Stimulated activated effector memory CD8-positive, alpha-beta T cell treated with anti-CD3 and anti-CD28 coated beads, Interleukin-12 subunit alpha, Interleukin-12 subunit beta, amount 100 ng/mL, for 72 hours (primary cell): ENCODE results near the gene CR2.

Source experiments
- ATAC-seq: fragments of 150-1000 bp; cut with Tn5 transposase; 2 replicates; pipeline ENCODE4 v1.10.0; 2021
- DNase-seq, 2 donors: peaks; one replicate each; pipeline ENCODE4 v3.0.0; 2021 to 2022; ENCODE audit warnings: low spot score in 2 of 2
- H3K27ac Mint-ChIP-seq: one replicate; pipeline ENCODE4 v1.8.0; 2022; ENCODE audit warnings: mild to moderate bottlenecking, mixed read lengths
- H3K36me3 Mint-ChIP-seq: one replicate; pipeline ENCODE4 v1.8.0; 2022; ENCODE audit warnings: mild to moderate bottlenecking, mixed read lengths
- H3K4me1 Mint-ChIP-seq: one replicate; pipeline ENCODE4 v1.8.0; 2022; ENCODE audit warnings: mixed read lengths
- H3K4me3 Mint-ChIP-seq: one replicate; pipeline ENCODE4 v1.8.0; 2022; ENCODE audit warnings: mild to moderate bottlenecking, mixed read lengths
- H3K9me3 Mint-ChIP-seq: one replicate; pipeline ENCODE4 v1.8.0; 2022; ENCODE audit warnings: mixed read lengths

The CR2 gene

GRCh38 chr1:207454046-207454964 is at the start of gene CR2:
TSS of gene CR2 (plus strand) at chr1:207454328. CDS start at chr1:207454419, 91 bp downstream.
- DNase-seq (peak; percentile 9 to 51), ATAC-seq (peak; percentile 85)
- no peak within 1 kb of the TSS for H3K27ac Mint-ChIP-seq
- peaks cover 8% of the 10 kb centered on the region for H3K4me1 Mint-ChIP-seq
- peak within 1 kb of the TSS; percentile 21 for H3K4me3 Mint-ChIP-seq
- no peaks in the 10 kb centered on the region for H3K9me3 Mint-ChIP-seq
- H3K36me3 Mint-ChIP-seq = no peaks in the 10 kb centered on the region

GRCh38 chr1:207404849-207405525 is 49.1 kb upstream of the CR2 start:
- peaks cover 15% of the 10 kb centered on the region for H3K4me1 Mint-ChIP-seq
- no peaks in the 10 kb centered on the region for H3K36me3 Mint-ChIP-seq
- DNase-seq (no peak), ATAC-seq (peak; percentile 92)
- no peaks in the 10 kb centered on the region for H3K9me3 Mint-ChIP-seq
- no peak overlapping the region for H3K4me3 Mint-ChIP-seq
- H3K27ac Mint-ChIP-seq = no peak overlapping the region

- DNase-seq (no peak), ATAC-seq (no peak)
- Mint-ChIP-seq H3K27ac (no peak overlapping the region), H3K36me3 (no peaks in the 10 kb centered on the region), H3K4me3 (no peak overlapping the region), H3K4me1 (peaks cover 15% of the 10 kb centered on the region), H3K9me3 (no peaks in the 10 kb centered on the region)
These were observed 48.3 kb upstream of the CR2 start for GRCh38 chr1:207405814-207406213.

GRCh38 chr1:207407655-207408260 is 46.4 kb upstream of the CR2 start:
- ATAC-seq = peak; percentile 70
- Mint-ChIP-seq H3K27ac (no peak overlapping the region), H3K36me3 (no peaks in the 10 kb centered on the region), H3K4me3 (no peak overlapping the region), H3K4me1 (peaks cover 24% of the 10 kb centered on the region), H3K9me3 (no peaks in the 10 kb centered on the region)
- no peak for DNase-seq

DNA sequence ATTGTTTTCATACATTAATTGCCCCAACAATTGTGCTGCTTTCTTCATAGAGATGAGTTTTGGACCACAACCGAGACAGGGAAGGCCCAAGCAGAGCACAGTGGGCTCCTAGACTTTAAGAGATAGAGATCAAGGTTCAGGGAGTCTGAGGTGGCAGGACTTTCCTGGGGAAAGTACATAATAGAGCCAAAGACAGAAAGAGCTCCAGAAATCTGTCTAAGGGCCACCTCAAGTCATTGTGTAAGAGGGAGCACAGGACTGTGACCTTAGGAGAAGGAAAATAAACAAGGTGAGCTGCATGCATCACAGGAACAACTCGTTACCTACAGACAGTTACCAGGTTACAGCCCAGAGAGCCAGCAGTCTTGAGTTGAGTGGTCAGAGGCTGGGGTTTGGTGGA is 41.3 kb upstream of the CR2 start:
- ATAC-seq (peak; percentile 30), DNase-seq (no peak)
- Mint-ChIP-seq H3K27ac (no peak overlapping the region), H3K4me1 (peaks cover 27% of the 10 kb centered on the region), H3K4me3 (no peak overlapping the region), H3K36me3 (no peaks in the 10 kb centered on the region), H3K9me3 (no peaks in the 10 kb centered on the region)

- Mint-ChIP-seq H3K36me3 (no peaks in the 10 kb centered on the region), H3K4me1 (peaks cover 17% of the 10 kb centered on the region), H3K27ac (no peak overlapping the region), H3K9me3 (no peaks in the 10 kb centered on the region), H3K4me3 (no peak overlapping the region)
- ATAC-seq = peak; percentile 88
- no peak for DNase-seq
These were observed 39.5 kb upstream of the CR2 start for GRCh38 chr1:207414606-207415108.

GRCh38 chr1:207417076-207417475 is 37.1 kb upstream of the CR2 start:
- H3K4me1 Mint-ChIP-seq = peaks cover 13% of the 10 kb centered on the region
- no peaks in the 10 kb centered on the region for H3K36me3 Mint-ChIP-seq
- no peak overlapping the region for H3K27ac Mint-ChIP-seq
- no peak overlapping the region for H3K4me3 Mint-ChIP-seq
- no peak for DNase-seq
- ATAC-seq = no peak
- H3K9me3 Mint-ChIP-seq = peaks cover 4% of the 10 kb centered on the region

GRCh38 chr1:207418351-207418750 is 35.8 kb upstream of the CR2 start:
- DNase-seq = no peak
- Mint-ChIP-seq H3K27ac (no peak overlapping the region), H3K9me3 (peaks cover 4% of the 10 kb centered on the region), H3K36me3 (no peaks in the 10 kb centered on the region), H3K4me1 (peaks cover 8% of the 10 kb centered on the region), H3K4me3 (no peak overlapping the region)
- ATAC-seq = no peak

DNA sequence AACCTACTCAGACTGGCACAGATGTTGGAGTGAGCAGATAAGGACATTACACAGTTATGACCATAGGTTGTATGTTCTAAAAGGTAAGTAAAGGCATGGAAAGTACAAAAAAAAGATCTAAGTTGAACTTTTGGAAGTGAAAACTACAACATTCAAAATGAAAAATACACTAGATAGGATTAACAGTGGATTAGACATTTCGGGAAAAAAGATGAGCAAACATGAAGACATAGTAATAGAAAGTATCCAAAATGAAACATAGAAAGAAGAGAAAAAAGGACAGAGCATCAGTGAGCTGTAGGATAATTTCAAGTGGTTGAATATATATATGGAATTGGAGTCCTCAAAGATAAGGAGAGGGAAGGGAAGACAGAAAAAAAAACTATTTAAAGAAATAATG is 34.0 kb upstream of the CR2 start:
- no peaks in the 10 kb centered on the region for H3K36me3 Mint-ChIP-seq
- peaks cover 4% of the 10 kb centered on the region for H3K9me3 Mint-ChIP-seq
- DNase-seq (no peak), ATAC-seq (no peak)
- no peak overlapping the region for H3K27ac Mint-ChIP-seq
- no peaks in the 10 kb centered on the region for H3K4me1 Mint-ChIP-seq
- H3K4me3 Mint-ChIP-seq = no peak overlapping the region

DNA sequence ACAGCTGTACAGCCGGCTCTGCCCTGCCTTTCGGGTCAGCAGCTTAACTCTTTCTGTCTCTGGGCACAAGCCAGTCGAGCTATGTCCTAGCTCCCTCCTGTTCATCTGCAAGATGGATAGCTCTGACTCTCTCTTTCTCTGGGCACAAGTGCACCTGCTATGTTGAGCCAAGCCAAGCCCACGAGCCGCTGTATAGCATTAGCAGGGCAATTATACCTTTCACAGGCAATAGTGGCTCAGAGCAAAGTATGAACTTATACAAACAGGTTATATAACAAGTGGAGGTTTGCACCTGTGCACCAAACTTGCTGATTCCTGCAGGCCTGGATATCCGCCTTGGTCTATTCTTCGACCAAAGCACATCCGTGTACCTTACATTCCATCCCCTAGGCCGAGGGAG is 33.0 kb upstream of the CR2 start:
- H3K4me3 Mint-ChIP-seq = no peak overlapping the region
- ATAC-seq (no peak), DNase-seq (no peak)
- H3K4me1 Mint-ChIP-seq = no peaks in the 10 kb centered on the region
- H3K9me3 Mint-ChIP-seq = peaks cover 4% of the 10 kb centered on the region
- no peaks in the 10 kb centered on the region for H3K36me3 Mint-ChIP-seq
- no peak overlapping the region for H3K27ac Mint-ChIP-seq

GRCh38 chr1:207423560-207424292 is 30.4 kb upstream of the CR2 start:
- no peak for DNase-seq
- H3K4me1 Mint-ChIP-seq = no peaks in the 10 kb centered on the region
- H3K9me3 Mint-ChIP-seq = peaks cover 4% of the 10 kb centered on the region
- no peaks in the 10 kb centered on the region for H3K36me3 Mint-ChIP-seq
- H3K4me3 Mint-ChIP-seq = no peak overlapping the region
- no peak overlapping the region for H3K27ac Mint-ChIP-seq
- no peak for ATAC-seq

DNA sequence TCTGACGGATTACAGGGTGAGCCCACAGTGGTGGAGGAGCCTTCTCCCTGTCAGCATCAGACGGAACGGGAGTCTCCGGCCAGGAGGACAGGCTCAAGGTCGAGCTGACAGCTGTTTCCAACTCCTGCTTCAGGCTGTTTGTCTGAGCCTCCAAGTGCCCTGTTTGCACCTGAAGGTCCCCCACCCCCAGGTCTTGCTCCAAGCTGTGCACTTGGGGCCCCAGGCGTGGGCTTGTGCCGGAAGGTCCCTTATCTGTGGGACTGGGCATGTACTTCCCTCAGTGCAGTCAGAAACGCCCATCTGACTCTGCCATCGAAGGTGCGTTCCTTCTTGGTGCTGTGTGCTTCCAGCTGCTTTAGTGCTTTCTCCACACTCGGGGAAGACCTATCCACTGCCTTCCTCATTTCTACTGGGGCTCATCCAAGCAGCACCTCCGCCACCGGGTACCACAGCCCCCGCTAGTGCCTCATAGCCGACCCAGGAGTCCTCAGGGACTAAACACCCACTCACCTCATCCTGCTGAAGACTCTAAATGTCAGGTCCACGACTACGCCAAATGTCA is 29.5 kb upstream of the CR2 start:
- peaks cover 4% of the 10 kb centered on the region for H3K9me3 Mint-ChIP-seq
- H3K4me1 Mint-ChIP-seq = no peaks in the 10 kb centered on the region

DNA sequence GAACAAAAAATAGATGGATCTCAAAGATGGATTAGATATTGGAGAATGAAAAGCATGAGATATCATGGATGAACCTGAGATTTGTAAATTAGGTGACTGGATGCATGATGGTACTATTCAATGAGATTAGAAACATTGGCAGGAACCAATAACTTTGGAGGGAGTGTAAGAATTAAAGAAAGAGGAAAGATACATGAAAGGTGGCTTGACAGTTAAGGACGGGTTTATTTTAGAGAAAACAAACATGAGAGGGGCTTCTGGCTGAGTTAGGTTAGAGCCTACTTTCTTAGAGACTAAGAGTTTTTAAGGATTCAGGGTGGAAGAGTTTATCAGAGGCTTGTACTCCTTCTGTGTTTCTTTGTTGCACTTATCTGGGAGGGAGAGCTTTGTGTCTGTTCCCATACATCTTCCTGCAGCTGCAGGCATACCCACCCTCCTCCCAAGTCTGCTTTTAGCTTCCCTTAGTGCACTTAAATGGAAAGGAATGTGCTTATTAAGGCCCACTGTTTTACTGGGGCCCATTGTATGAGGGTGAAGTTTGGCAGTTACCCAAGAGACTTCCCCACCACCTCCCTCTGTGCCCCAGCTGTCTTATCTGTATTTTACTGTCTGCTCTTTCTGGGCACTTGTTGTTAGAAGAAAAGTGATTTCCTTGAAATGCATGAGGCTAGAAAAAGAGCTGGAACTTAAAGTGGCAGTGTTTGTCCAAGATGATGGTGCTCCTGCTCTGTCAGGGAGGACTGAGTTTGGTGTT is 26.1 kb upstream of the CR2 start:
- Mint-ChIP-seq H3K36me3 (no peaks in the 10 kb centered on the region), H3K27ac (no peak overlapping the region), H3K9me3 (no peaks in the 10 kb centered on the region), H3K4me1 (no peaks in the 10 kb centered on the region), H3K4me3 (no peak overlapping the region)
- ATAC-seq (no peak), DNase-seq (no peak)

More for the DNA sequence above, 29.5 kb upstream of the CR2 start:
- Mint-ChIP-seq H3K36me3 (no peaks in the 10 kb centered on the region), H3K4me3 (no peak overlapping the region), H3K27ac (no peak overlapping the region)
- no peak for ATAC-seq
- no peak for DNase-seq

DNA sequence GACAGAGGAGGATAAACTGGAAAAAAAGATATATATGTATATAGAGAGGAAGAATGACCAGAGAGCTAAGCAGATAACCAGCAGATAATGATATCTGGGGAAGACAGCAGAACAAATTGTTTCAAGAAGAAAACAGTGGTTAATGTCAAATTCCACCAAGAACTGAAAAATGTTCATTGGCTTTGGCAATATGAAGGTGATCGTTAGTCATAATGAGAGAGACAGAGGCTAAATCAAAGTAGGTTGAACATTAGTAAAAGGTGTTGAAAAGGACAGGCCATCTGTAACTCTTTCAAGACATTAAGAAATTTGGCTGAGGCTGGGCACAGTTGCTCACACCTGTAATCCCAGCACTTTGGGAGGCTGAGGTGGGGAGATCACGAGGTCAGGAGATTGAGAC is 25.3 kb upstream of the CR2 start:
- no peak for DNase-seq
- H3K4me3 Mint-ChIP-seq = no peak overlapping the region
- no peak for ATAC-seq
- H3K36me3 Mint-ChIP-seq = no peaks in the 10 kb centered on the region
- H3K27ac Mint-ChIP-seq = no peak overlapping the region
- H3K4me1 Mint-ChIP-seq = no peaks in the 10 kb centered on the region
- no peaks in the 10 kb centered on the region for H3K9me3 Mint-ChIP-seq
